Endodermal cell (in vitro differentiated cells): ENCODE results near the gene MPDZ. TPM values are rescaled to one million over a fixed set of nuclear protein-coding genes. Genes with fewer than 3 reads are reported as not detected.

Experiments used
- DNase-seq: peaks from one replicate; pipeline ENCODE4 v3.0.0-alpha.2; 2017
- H3K27ac ChIP-seq: 2 replicates; pipeline ENCODE4 v1.5.1; 2013; ENCODE audit warnings: mild to moderate bottlenecking, low read depth, low read length, moderate library complexity
- H3K27me3 ChIP-seq: 2 replicates; pipeline ENCODE4 v1.6.1; 2013; ENCODE audit warnings: mild to moderate bottlenecking, low read length, moderate library complexity; ENCODE audit not compliant: insufficient read depth, control insufficient read depth, poor library complexity, severe bottlenecking
- H3K36me3 ChIP-seq: 2 replicates; pipeline ENCODE4 v1.7.0; 2013; ENCODE audit warnings: mild to moderate bottlenecking, low read length, moderate library complexity; ENCODE audit not compliant: control insufficient read depth, insufficient read depth
- H3K4me1 ChIP-seq: one replicate; pipeline ENCODE4 v1.7.0; 2013; ENCODE audit warnings: low read length; ENCODE audit not compliant: control insufficient read depth, insufficient read depth
- H3K4me3 ChIP-seq: 2 replicates; pipeline ENCODE4 v1.5.1; 2013; ENCODE audit warnings: mild to moderate bottlenecking, low read length, moderate library complexity
- H3K9ac ChIP-seq: 2 replicates; pipeline ENCODE4 v1.6.1; 2013; ENCODE audit warnings: mild to moderate bottlenecking, low read length, moderate library complexity; ENCODE audit not compliant: poor library complexity, severe bottlenecking; ENCODE audit errors: extremely low read depth
- H3K9me3 ChIP-seq: 2 replicates; pipeline ENCODE4 v1.6.1; 2013; ENCODE audit warnings: mild to moderate bottlenecking, low read length, moderate library complexity; ENCODE audit not compliant: control insufficient read depth
- H3K27ac Mint-ChIP-seq: 2 replicates; pipeline ENCODE4 v1.8.0; 2020; ENCODE audit warnings: mixed read lengths
- H3K27me3 Mint-ChIP-seq: 2 replicates; pipeline ENCODE4 v1.8.0; 2021; ENCODE audit warnings: mild to moderate bottlenecking, mixed read lengths; ENCODE audit not compliant: insufficient read depth
- H3K36me3 Mint-ChIP-seq: 2 replicates; pipeline ENCODE4 v1.8.0; 2020; ENCODE audit warnings: low read depth, mixed read lengths
- H3K4me1 Mint-ChIP-seq: 2 replicates; pipeline ENCODE4 v1.8.0; 2020; ENCODE audit warnings: mixed read lengths
- H3K4me3 Mint-ChIP-seq: 2 replicates; pipeline ENCODE4 v1.8.0; 2020; ENCODE audit warnings: mild to moderate bottlenecking, moderate library complexity, mixed read lengths
- H3K9me3 Mint-ChIP-seq: 2 replicates; pipeline ENCODE4 v1.8.0; 2020; ENCODE audit warnings: mild to moderate bottlenecking, mixed read lengths
- CTCF ChIP-seq: fragments of 200-600 bp; sonication (generic); conservative IDR thresholded peaks from 2 replicates; pipeline ENCODE4 v1.5.0; 2021; ENCODE audit warnings: antibody characterized with exemption, mild to moderate bottlenecking
- WGBS, 2 experiments: methylation state at CpG; one replicate each; pipeline versions ENCODE4 v1.1.5 to v1.1.7; 2013; ENCODE audit warnings: missing lambda C conversion rate in 2 of 2, mixed read lengths in 1 of 2; ENCODE audit not compliant: insufficient coverage in 1 of 2, insufficient read length in 1 of 2; 5-methylcytosine and 5-hydroxymethylcytosine counted together
- total RNA-seq, 2 donors: library from RNA; stranded (reverse); fragmentation: NEBNext Ultra II Directional in 1 of 2; extraction: Animal tissue kit (Norgen Biotek cat#: 25700) in 1 of 2; gene quantifications; 2 replicates in 1 of 2; 3 replicates in 1 of 2; pipeline ENCODE4 v1.2.1, GENCODE V29; 2021

The MPDZ gene
- total RNA-seq, 2 donors from 2014 or later = 38.0 to 44.0 TPM

DNA sequence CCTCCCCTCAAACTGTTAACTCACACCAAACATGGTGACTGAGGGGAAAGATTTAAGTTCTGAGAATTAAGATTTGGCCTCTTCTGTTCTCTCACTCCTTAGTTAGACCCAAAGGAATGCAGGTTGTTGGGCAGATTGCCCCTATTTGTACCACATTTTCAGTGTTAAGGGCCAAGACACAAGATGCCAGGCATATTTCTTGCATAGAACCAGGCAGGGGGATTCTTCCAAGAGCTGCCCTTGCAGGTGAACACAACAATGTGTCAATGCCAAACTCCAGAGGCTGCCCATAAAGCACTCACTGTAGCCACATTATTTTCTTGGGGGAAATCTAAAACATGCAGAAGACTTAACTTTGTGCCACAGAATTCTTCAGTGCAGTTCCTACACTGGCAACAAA lies 14.7 kb downstream of the MPDZ start:
- TF ChIP-seq CTCF = no peak
- peaks cover 11% of the 10 kb centered on the region for H3K4me1 Mint-ChIP-seq

GRCh38 chr9:13263511-13263910 lies 16.0 kb downstream of the MPDZ start:
- no peak for DNase-seq
- Histone ChIP-seq H3K27ac (no peak overlapping the region), H3K27me3 (no peaks in the 10 kb centered on the region), H3K4me1 (no peaks in the 10 kb centered on the region), H3K4me3 (no peak overlapping the region), H3K36me3 (no peaks in the 10 kb centered on the region), H3K9me3 (no peaks in the 10 kb centered on the region), H3K9ac (no peak overlapping the region)
- WGBS, 2 experiments = 92 to 100% methylated on average over 1 to 2 of the region's 2 CpGs
- Mint-ChIP-seq H3K36me3 (no peaks in the 10 kb centered on the region), H3K27me3 (no peaks in the 10 kb centered on the region), H3K4me1 (peaks cover 8% of the 10 kb centered on the region), H3K27ac (no peak overlapping the region), H3K9me3 (no peaks in the 10 kb centered on the region), H3K4me3 (no peak overlapping the region)
- no peak for TF ChIP-seq CTCF

More for the DNA sequence above, 14.7 kb downstream of the MPDZ start:
- H3K9me3 Mint-ChIP-seq = no peaks in the 10 kb centered on the region
- H3K4me3 ChIP-seq = no peak overlapping the region
- H3K36me3 Mint-ChIP-seq = no peaks in the 10 kb centered on the region
- no peak for DNase-seq
- no peaks in the 10 kb centered on the region for H3K36me3 ChIP-seq
- H3K9me3 ChIP-seq = no peaks in the 10 kb centered on the region
- no peak overlapping the region for H3K4me3 Mint-ChIP-seq
- no peak overlapping the region for H3K27ac Mint-ChIP-seq
- no peaks in the 10 kb centered on the region for H3K4me1 ChIP-seq
- no peaks in the 10 kb centered on the region for H3K27me3 Mint-ChIP-seq
- H3K27me3 ChIP-seq = no peaks in the 10 kb centered on the region
- no peak overlapping the region for H3K9ac ChIP-seq
- no peak overlapping the region for H3K27ac ChIP-seq

DNA sequence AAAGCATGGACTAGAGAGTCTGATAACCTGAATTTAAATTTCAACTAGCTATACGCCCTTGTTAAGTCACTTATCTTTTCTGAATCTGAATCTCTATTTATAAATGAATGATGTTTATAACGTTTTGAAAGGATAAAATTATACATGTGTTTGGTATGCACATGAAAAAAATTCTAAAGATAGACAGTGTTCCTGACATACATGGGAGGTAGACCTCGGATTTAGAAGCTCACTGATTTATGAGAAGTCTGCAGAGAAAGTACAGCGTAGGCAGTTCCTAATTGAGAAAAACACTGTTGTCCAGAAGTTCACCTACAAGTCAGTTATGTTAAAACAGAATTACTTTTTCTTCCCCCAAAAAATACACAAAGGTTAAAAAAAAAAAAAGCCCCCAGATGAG lies 26.6 kb downstream of the MPDZ start:
- no peaks in the 10 kb centered on the region for H3K27me3 ChIP-seq
- H3K27ac Mint-ChIP-seq = no peak overlapping the region
- H3K4me1 Mint-ChIP-seq = no peaks in the 10 kb centered on the region
- TF ChIP-seq CTCF = no peak
- H3K27me3 Mint-ChIP-seq = no peaks in the 10 kb centered on the region
- H3K9me3 Mint-ChIP-seq = no peaks in the 10 kb centered on the region
- peaks cover 8% of the 10 kb centered on the region for H3K9me3 ChIP-seq
- H3K4me1 ChIP-seq = no peaks in the 10 kb centered on the region
- H3K4me3 ChIP-seq = no peak overlapping the region
- H3K36me3 ChIP-seq = no peaks in the 10 kb centered on the region
- H3K4me3 Mint-ChIP-seq = no peak overlapping the region
- H3K27ac ChIP-seq = no peak overlapping the region
- H3K9ac ChIP-seq = no peak overlapping the region
- peaks cover 18% of the 10 kb centered on the region for H3K36me3 Mint-ChIP-seq
- no peak for DNase-seq
- 82 to 100% methylated on average over 1 to 4 of the region's 4 CpGs for WGBS, 2 experiments
